ENCODE measurements around the gene CDH4.

The CDH4 gene

GRCh38 chr20:61304750-61305149 is 52.7 kb downstream of the CDH4 start (continued):
- TF ChIP-seq ZNF18 (tag by site-specific recombination; IDR thresholded peaks at IDR 0.05) (peak; percentile 36; the same call in 1 of the 2 replicates), ZSCAN4 (tag by site-specific recombination; IDR thresholded peaks at IDR 0.05) (peak; percentile 55; the same call in 1 of the 2 replicates)

GRCh38 chr20:61306937-61307475 is 54.9 kb downstream of the CDH4 start:
- POLR2A ChIA-PET, result no interaction called here
- Histone ChIP-seq H3K4me3 (ENCODE audit: low read depth, low read length) (no peak overlapping the region), H3K27ac (ENCODE audit: extremely low read depth, low read depth, low read length) (no peak overlapping the region), H3K36me3 (ENCODE audit: control insufficient read depth in 2 of 2, insufficient read depth in 1 of 2, low read length in 2 of 2) (no peaks in the 10 kb centered on the region), H3K9me3 (ENCODE audit: control insufficient read depth, insufficient read depth, low read depth, low read length) (no peaks in the 10 kb centered on the region), H3K4me1 (ENCODE audit: control insufficient read depth, insufficient read depth, low read length) (no peaks in the 10 kb centered on the region)
- CTCF ChIA-PET, result no interaction called here
- TF ChIP-seq ZNF404 (tag by site-specific recombination; IDR thresholded peaks at IDR 0.05), result no peak
- TF ChIP-seq OVOL3 (tag by site-specific recombination; IDR thresholded peaks at IDR 0.05), result no peak
- no peak for TF ChIP-seq PRDM1 (tag by site-specific recombination; IDR thresholded peaks at IDR 0.05)
- TF ChIP-seq ATF2 (tag by site-specific recombination; IDR thresholded peaks at IDR 0.05; ENCODE audit: low read depth), result no peak
- no peak for TF ChIP-seq ZNF664 (tag by site-specific recombination; IDR thresholded peaks at IDR 0.05)
- no peak for TF ChIP-seq ZNF341 (tag by site-specific recombination; IDR thresholded peaks at IDR 0.05; ENCODE audit: low read depth)
- TF ChIP-seq SCRT2 (tag by site-specific recombination; IDR thresholded peaks at IDR 0.05), result no peak
- no peak for TF ChIP-seq ZNF239 (tag by site-specific recombination; IDR thresholded peaks at IDR 0.05)
- no peak for TF ChIP-seq ZNF16 (tag by site-specific recombination; IDR thresholded peaks at IDR 0.05; ENCODE audit: low read depth)
- TF ChIP-seq ZNF747 (tag by site-specific recombination; IDR thresholded peaks at IDR 0.05), result no peak
- TF ChIP-seq ZNF521 (tag by site-specific recombination; IDR thresholded peaks at IDR 0.05), result no peak
- TF ChIP-seq MYNN (tag by site-specific recombination; IDR thresholded peaks at IDR 0.05; ENCODE audit: borderline replicate concordance), result no peak
- TF ChIP-seq ZNF654 (tag by site-specific recombination; IDR thresholded peaks at IDR 0.05; ENCODE audit: low read depth), result no peak
- no peak for TF ChIP-seq PBX3 (CRISPR knock-in tag; IDR thresholded peaks at IDR 0.05)
- no peak for TF ChIP-seq PATZ1 (tag by site-specific recombination; IDR thresholded peaks at IDR 0.05)
